Kidney capillary endothelial cell (primary cell): Measurements from ENCODE around the gene MRPL27.
A peak's percentile ranks its signal among the peaks of the same experiment; 100 is the strongest.

Experiments used
- DNase-seq: peaks from one replicate; pipeline ENCODE4 v3.0.0-alpha.2; 2018; ENCODE audit warnings: low spot score

The MRPL27 gene

DNA sequence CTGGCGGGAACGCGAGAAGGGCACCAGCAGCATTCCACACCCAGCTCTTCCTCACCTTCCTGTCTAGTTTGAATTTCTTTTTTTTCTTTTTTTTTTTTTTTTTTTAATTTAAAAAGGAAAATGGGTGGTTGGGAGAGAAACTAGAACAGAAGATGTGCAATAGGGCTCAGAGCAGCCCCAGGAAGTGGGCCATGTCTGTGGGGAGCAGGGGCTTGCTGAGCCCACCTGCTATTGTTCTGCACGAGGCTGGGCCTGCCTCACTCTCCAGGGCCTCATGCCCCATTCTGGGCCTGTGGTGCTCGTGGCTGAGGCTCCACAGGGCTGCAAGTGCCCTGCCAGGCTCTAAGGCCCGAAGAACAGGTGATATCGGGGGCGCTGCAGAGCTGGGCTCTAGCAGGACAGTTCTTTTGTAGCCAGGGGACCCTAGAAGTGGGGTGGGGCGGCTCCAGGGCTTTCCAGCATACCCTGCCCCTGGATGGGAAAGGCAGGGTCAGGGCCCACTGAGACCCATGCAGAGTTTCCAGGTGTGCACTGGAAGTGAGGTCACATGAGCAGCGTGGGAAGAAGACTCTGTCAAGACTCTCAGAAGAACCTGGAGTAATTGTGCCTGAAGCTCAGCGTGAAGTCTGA is 12.4 kb downstream of the MRPL27 start:
- no peak for DNase-seq

DNA sequence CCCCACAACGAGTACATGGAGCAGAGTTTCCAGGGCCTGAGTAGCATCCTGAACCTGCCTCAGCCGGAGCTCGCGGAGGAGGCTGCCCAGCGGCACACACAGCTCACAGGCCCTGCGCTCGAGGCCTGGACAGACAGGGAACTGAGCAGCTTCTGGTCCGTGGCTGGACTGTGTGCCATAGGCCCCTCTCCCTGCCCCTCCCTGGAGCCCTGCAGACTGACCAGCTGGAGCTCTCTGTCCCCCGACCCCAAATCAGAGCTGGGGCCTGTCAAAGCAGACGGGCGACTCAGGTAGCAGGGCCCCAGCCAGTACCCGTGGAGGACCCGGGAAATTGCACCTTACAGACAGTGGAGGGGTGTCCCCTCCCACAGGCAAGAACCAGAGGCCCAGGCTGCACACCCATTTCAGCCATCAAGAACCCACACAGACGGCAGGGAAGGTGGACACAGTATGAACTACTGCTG is 13.0 kb downstream of the MRPL27 start:
- no peak for DNase-seq

DNA sequence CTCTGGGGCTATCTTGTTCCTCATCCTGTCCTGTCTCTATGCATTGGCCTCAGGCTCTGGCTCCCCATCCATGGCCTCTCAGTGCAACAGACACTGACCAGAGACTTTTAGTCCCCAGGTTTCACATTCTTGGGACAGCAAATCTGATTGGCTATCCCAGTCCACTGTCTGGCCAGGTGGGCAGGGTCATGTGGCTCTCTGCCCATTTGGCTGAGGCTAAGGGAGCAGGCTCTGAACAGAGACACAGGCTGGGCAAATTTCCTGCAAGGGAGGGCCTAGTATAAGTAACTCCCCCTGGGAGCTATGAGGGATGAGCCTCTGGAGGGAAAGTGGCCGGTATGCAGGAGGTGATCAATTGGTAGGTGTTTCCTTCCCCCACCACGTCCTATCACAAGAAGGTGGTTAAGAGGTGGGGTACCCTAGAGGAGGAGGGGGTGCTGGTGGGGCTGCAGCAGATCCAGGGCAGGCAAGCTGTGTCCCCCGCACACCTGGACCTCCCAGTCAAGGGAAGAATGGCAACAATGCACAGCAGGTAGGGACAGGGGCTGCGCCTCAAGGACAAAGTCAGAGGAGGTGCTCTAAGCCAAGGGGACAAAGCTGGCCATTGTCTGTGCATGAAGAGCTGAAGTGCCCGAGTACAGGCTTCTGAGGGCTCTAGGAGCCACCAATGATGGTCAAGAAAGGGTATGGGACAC is 13.8 kb downstream of the MRPL27 start:
- no peak for DNase-seq

GRCh38 chr17:50358177-50358576 is 14.8 kb downstream of the MRPL27 start:
- DNase-seq, result no peak

GRCh38 chr17:50356892-50357510 is 16.0 kb downstream of the MRPL27 start:
- DNase-seq, result no peak

DNA sequence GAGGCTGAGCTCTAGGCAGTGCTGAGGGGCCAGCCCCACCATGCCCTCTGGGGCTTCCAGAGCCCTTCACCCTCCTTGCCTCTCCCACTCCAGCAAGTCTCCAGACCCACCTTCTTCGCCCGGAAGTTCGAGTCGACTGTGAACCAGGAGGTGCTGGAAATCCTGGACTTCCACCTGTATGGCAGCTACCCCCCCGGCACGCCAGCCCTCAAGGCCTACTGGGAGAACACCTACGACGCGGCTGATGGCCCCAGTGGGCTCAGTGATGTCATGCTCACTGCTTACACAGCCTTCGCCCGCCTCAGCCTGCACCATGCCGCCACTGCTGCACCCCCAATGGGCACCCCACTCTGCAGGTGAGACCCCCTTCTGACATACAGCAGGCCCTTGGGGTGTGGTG is 16.6 kb downstream of the MRPL27 start:
- DNase-seq, result no peak

GRCh38 chr17:50355701-50356341 is 17.2 kb downstream of the MRPL27 start:
- DNase-seq, result no peak

DNA sequence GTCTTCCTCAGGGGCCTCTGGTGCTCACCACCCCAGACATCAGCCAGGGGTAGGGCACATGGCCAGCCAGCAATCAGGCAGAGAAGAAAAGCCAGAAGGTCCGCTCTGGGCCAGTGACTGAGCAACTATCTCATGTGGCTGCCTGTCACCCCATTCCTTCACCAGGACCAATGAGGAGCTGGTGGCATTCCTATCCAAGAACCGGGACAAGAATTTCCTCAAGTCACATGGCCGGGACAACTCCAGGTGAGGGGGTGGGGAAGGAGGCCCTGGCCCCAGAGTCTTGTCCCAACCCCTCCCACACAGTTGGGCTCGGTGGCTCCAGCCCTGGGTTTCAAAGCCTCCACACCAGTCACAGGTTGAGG is 17.7 kb downstream of the MRPL27 start:
- DNase-seq, result no peak

- DNase-seq, result no peak
Observed at GRCh38 chr17:50354776-50355175, 18.2 kb downstream of the MRPL27 start.

- DNase-seq, result no peak
Observed at GRCh38 chr17:50354198-50354597, 18.8 kb downstream of the MRPL27 start.

GRCh38 chr17:50353600-50354195 is 19.3 kb downstream of the MRPL27 start:
- no peak for DNase-seq

GRCh38 chr17:50352693-50353599 is 20.0 kb downstream of the MRPL27 start:
- DNase-seq, result no peak

- DNase-seq, result no peak
Observed at GRCh38 chr17:50352072-50352692, 20.8 kb downstream of the MRPL27 start.

- DNase-seq, result no peak
Observed at GRCh38 chr17:50350733-50351132, 22.3 kb downstream of the MRPL27 start.

DNA sequence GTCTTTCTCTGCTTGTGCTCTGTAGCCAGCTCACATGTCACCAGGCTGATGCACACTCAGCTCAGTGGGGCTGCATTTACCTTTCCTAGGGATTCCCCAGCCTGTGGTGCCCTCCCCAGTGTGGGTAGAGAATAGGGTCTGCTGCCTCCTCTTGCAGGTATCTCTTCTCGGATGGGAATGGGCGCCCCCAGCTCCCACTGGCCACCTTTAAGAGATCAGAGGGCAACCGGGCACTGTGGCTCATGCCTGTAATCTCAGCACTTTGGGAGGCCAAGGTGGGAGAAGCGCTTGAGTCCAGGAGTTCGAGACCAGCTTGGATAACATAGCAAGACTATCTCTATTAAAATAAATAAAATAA is 23.8 kb downstream of the MRPL27 start:
- DNase-seq, result no peak

GRCh38 chr17:50348522-50349242 is 24.3 kb downstream of the MRPL27 start:
- peak; percentile 34 for DNase-seq

GRCh38 chr17:50347894-50348291 is 25.1 kb downstream of the MRPL27 start:
- DNase-seq, result no peak

GRCh38 chr17:50347117-50347893 is 25.7 kb downstream of the MRPL27 start:
- no peak for DNase-seq

- DNase-seq, result no peak
Observed at GRCh38 chr17:50346313-50347116, 26.5 kb downstream of the MRPL27 start.
